Measurements from ENCODE around the gene UNC5B. TPM values are rescaled to one million over a fixed set of nuclear protein-coding genes. Genes with fewer than 3 reads are reported as not detected.

Gene UNC5B
- total RNA-seq, 1 experiment from 2014 or later = 9.9 TPM

DNA sequence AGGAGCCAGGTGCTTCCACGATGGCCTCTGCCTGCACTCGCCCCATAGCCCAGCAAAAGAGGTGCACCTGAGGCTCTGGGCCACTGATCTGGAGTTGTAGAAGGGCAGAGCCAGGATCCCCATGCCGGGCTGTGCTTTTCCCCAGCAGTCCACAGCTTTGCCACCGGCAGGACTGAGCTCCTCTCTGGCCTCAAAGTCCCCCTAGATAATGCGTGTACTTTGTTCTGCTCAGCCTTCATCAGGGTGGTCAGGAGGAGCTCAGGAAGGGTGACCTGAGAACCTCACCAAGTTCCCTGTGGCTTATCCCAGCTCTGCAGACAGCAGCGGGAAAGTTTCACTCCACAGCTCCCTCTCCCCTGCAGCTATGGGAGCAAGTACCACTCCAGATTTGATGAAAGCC is 27.9 kb upstream of the UNC5B start:
- ChIA-PET POLR2A (ENCODE audit: low non-redundant PET) (no interaction called here), CTCF (no interaction called here)
- no TSS peak for BruUV-seq (replicated peaks)
- no peak overlapping the region for H3K4me3 ChIP-seq (ENCODE audit: low read depth, low read length, poor library complexity, severe bottlenecking)
- DNase-seq (ENCODE audit: low spot score) = no peak
- no peak overlapping the region for H3K27ac ChIP-seq (ENCODE audit: low read depth, low read length, poor library complexity, severe bottlenecking)
- H3K9me3 ChIP-seq (ENCODE audit: low read depth, low read length, poor library complexity, severe bottlenecking) = no peaks in the 10 kb centered on the region
- intact Hi-C loops (cut with micrococcal nuclease; ENCODE audit: unreplicated experiment) = no loop called here
- H3K4me1 ChIP-seq (ENCODE audit: insufficient read depth, low read length, poor library complexity, severe bottlenecking) = no peaks in the 10 kb centered on the region
- no peaks in the 10 kb centered on the region for H3K27me3 ChIP-seq (replicated peaks; ENCODE audit: insufficient read depth, low read depth, low read length, poor library complexity)
- H3K36me3 ChIP-seq (ENCODE audit: insufficient read depth, low read length, poor library complexity, severe bottlenecking) = no peaks in the 10 kb centered on the region
- TF ChIP-seq CTCF (conservative IDR thresholded peaks at IDR 0.05; ENCODE audit: low read depth, low read length) = no peak
- TF ChIP-seq EZH2 (IDR thresholded peaks at IDR 0.05; ENCODE audit: borderline replicate concordance, low read depth, low read length, poor library complexity, severe bottlenecking) = no peak

DNA sequence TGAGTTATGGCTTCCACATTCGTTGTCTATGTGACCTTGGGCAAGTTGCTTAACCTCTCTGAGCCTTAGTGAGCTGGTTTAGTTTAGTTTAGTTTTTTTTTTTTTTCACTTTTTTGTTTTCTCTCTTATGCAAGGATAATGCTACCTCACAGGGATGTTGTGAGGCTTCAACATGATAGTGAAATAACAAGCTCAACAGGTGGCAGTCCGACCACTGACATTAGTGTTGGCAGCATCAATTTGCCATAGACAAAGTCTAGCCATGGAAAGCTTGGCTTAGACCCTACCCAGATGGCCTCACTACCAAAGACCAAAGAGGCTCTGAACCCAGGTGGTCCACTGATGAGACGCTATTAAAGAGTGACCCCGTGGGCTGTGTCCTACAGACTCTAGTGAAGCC is 27.2 kb upstream of the UNC5B start:
- no peak for DNase-seq (ENCODE audit: low spot score)
- Histone ChIP-seq H3K27me3 (replicated peaks; ENCODE audit: insufficient read depth, low read depth, low read length, poor library complexity) (no peaks in the 10 kb centered on the region), H3K27ac (ENCODE audit: low read depth, low read length, poor library complexity, severe bottlenecking) (no peak overlapping the region), H3K9me3 (ENCODE audit: low read depth, low read length, poor library complexity, severe bottlenecking) (no peaks in the 10 kb centered on the region), H3K4me1 (ENCODE audit: insufficient read depth, low read length, poor library complexity, severe bottlenecking) (no peaks in the 10 kb centered on the region), H3K36me3 (ENCODE audit: insufficient read depth, low read length, poor library complexity, severe bottlenecking) (no peaks in the 10 kb centered on the region), H3K4me3 (ENCODE audit: low read depth, low read length, poor library complexity, severe bottlenecking) (no peak overlapping the region)
- intact Hi-C loops (cut with micrococcal nuclease; ENCODE audit: unreplicated experiment) = no loop called here
- no peak for TF ChIP-seq EZH2 (IDR thresholded peaks at IDR 0.05; ENCODE audit: borderline replicate concordance, low read depth, low read length, poor library complexity, severe bottlenecking)
- TF ChIP-seq CTCF (conservative IDR thresholded peaks at IDR 0.05; ENCODE audit: low read depth, low read length) = no peak
- ChIA-PET POLR2A (ENCODE audit: low non-redundant PET) (no interaction called here), CTCF (no interaction called here)
- no TSS peak for BruUV-seq (replicated peaks)

- Histone ChIP-seq H3K9me3 (ENCODE audit: low read depth, low read length, poor library complexity, severe bottlenecking) (no peaks in the 10 kb centered on the region), H3K27me3 (replicated peaks; ENCODE audit: insufficient read depth, low read depth, low read length, poor library complexity) (no peaks in the 10 kb centered on the region), H3K36me3 (ENCODE audit: insufficient read depth, low read length, poor library complexity, severe bottlenecking) (no peaks in the 10 kb centered on the region), H3K27ac (ENCODE audit: low read depth, low read length, poor library complexity, severe bottlenecking) (no peak overlapping the region), H3K4me3 (ENCODE audit: low read depth, low read length, poor library complexity, severe bottlenecking) (no peak overlapping the region), H3K4me1 (ENCODE audit: insufficient read depth, low read length, poor library complexity, severe bottlenecking) (no peaks in the 10 kb centered on the region)
- DNase-seq (ENCODE audit: low spot score) = no peak
- intact Hi-C loops (cut with micrococcal nuclease; ENCODE audit: unreplicated experiment) = no loop called here
- BruUV-seq (replicated peaks) = no TSS peak
- TF ChIP-seq EZH2 (IDR thresholded peaks at IDR 0.05; ENCODE audit: borderline replicate concordance, low read depth, low read length, poor library complexity, severe bottlenecking) = no peak
- no peak for TF ChIP-seq CTCF (conservative IDR thresholded peaks at IDR 0.05; ENCODE audit: low read depth, low read length)
- ChIA-PET CTCF (no interaction called here), POLR2A (ENCODE audit: low non-redundant PET) (no interaction called here)
Measured at GRCh38 chr10:71187197-71187596, 25.2 kb upstream of the UNC5B start.

All from A673 (cell line).